ENCODE data around the gene ADO.

Gene ADO

GRCh38 chr10:62850646-62851045, 46.1 kb downstream of the ADO start:
- DNase-seq (ENCODE audit: low read depth in 2 of 2) = no peak
- H3K4me3 ChIP-seq (replicated peaks in 1 of 2; ENCODE audit: low read depth in 2 of 2, low read length in 2 of 2) = no peak overlapping the region
- no peak for TF ChIP-seq CTCF (IDR thresholded peaks at IDR 0.05; ENCODE audit: low read depth, low read length)

- TF ChIP-seq CTCF (IDR thresholded peaks at IDR 0.05; ENCODE audit: low read depth, low read length) = peak; percentile 57
- DNase-seq (ENCODE audit: low read depth in 2 of 2) = peak; percentile 17 to 63
- no peak overlapping the region for H3K4me3 ChIP-seq (replicated peaks in 1 of 2; ENCODE audit: low read depth in 2 of 2, low read length in 2 of 2)
Observed at GRCh38 chr10:62851442-62851841, 46.9 kb downstream of the ADO start.

- no peak for DNase-seq (ENCODE audit: low read depth in 2 of 2)
- no peak overlapping the region for H3K4me3 ChIP-seq (replicated peaks in 1 of 2; ENCODE audit: low read depth in 2 of 2, low read length in 2 of 2)
- TF ChIP-seq CTCF (IDR thresholded peaks at IDR 0.05; ENCODE audit: low read depth, low read length) = no peak
Observed at GRCh38 chr10:62852961-62853702, 48.6 kb downstream of the ADO start.

GRCh38 chr10:62853710-62854109, 49.2 kb downstream of the ADO start:
- DNase-seq (ENCODE audit: low read depth in 2 of 2) = no peak
- TF ChIP-seq CTCF (IDR thresholded peaks at IDR 0.05; ENCODE audit: low read depth, low read length) = no peak
- H3K4me3 ChIP-seq (replicated peaks in 1 of 2; ENCODE audit: low read depth in 2 of 2, low read length in 2 of 2) = no peak overlapping the region

GRCh38 chr10:62856021-62856420, 51.5 kb downstream of the ADO start:
- no peak overlapping the region for H3K4me3 ChIP-seq (replicated peaks in 1 of 2; ENCODE audit: low read depth in 2 of 2, low read length in 2 of 2)
- TF ChIP-seq CTCF (IDR thresholded peaks at IDR 0.05; ENCODE audit: low read depth, low read length) = no peak
- no peak for DNase-seq (ENCODE audit: low read depth in 2 of 2)
